ENCODE results near the gene MAST2.
"Not testable (repeated sequence)": the region's sequence is repeated elsewhere in the genome, so short reads cannot be mapped to it uniquely, and the experiment has no call there.

Gene MAST2

DNA sequence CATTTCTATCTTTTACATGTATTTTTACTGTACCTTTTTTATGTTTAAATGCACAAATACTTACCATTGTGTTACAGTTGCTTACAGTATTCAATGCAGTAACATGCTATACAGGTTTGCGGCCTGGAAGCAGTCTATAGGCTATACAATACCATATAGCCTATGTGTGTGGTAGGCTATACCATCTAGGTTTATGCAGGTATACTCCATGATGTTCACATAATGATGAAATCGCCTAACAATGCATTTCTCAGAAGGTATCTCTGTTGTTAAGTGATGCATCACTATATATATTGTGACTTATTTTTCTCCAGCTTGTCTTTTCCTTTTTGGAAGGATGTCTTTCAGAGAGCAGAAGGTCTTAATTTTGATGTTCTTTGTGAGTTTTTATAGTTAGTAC lies 103.5 kb downstream of the MAST2 start:
- DNase-seq: no peak

DNA sequence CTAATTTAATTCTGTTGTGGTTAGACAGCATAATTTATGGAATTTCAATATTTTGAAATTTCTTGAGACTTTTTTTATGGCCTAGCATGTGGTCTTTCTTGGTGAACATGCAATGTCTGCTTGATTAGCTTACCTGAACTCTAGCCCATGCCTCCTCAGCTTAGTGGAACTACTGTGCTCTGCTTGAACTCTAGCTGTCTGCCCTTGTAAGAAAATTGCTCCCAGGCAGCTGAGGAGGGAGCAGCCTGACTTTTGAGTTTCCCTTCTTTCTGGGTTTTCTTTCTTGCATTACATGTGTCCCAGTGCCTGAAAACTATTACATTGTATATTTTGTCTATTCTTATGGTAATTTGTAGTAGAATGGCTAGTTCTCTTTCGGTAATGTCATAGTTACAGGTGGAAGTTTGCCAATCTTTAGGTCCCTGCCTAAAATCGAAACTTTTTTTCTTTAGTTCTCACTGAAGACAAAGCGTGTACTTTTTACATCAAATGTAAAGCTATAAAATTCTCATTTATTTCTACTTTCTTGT lies 105.3 kb downstream of the MAST2 start:
- DNase-seq: no peak

DNA sequence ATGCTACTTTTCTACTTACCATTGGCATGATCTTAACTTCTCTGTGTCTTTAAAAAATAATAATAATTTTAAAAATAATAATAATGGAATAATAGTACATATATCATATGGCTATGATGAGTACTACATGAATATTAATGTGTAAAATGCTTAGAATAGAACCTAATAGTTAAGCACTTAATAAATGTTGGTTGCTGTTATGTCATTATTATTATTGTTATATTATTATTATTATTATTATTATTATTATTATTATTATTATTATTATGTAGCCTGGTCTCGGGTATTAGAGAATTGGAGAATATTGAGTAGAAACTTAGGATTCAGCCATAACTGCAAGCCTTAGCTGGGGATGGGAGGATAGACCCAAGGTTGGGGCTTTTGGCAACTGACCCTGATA lies 108.2 kb downstream of the MAST2 start:
- DNase-seq: no peak

DNA sequence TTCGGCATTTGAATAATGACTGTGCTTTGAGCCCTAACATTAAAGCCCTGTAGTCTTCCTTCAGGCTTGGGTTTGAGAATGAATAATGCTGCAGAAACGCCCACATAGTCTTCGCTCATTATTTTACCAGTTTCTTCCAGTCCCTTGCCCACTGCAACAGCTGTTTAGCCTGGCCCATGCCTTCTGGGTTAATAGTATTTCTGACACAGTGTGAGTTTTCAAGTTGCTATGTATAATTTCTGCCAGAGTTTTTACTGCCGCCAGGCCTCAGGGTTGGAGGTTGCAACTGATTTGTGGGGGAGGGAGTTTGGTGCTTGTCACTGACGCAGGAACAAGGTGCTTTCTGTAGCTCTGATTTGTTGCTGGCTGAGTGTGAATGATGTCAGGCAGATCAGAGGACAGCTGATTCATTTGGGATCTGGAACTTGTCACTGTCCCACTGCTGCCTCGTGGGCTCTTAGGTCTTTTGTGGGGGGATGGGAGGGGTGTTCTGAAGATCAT lies 109.8 kb downstream of the MAST2 start:
- DNase-seq: no peak

DNA sequence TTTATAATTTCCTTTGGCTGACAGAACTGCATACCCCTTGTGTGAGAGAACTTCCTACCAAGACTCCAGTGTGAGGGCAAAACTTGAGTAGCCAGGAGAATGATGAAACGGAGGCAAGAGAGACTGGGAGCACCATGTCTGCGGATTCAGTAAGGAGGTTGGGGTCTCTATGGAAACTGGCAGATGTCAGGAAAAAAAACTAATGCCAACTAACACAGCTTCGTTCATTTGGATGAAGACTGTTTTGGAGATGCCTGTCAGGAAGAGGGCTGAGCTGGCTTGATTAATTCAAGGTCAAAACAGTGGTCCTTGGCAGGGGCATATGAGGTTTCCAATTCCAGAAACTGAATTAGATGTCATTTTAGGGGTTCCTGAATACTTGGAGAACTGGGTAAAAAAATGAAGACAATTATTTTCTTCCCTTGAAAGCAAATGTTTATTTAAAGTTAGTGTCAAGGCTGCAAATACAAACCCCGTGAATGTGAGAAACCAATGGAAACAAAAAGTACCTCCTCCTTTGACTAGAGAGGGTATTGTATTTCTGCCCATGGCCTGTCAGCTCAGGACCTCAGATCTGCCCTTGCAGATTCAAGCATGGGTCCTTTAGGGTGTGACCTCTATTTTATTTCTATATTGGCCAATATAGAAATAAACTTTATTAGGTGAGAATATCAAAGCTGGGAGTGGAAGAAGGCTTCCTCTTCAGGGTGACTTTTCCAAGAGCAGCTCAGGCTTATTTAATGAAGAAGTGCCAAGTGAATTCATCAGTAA lies 110.5 kb downstream of the MAST2 start:
- DNase-seq: no peak

DNA sequence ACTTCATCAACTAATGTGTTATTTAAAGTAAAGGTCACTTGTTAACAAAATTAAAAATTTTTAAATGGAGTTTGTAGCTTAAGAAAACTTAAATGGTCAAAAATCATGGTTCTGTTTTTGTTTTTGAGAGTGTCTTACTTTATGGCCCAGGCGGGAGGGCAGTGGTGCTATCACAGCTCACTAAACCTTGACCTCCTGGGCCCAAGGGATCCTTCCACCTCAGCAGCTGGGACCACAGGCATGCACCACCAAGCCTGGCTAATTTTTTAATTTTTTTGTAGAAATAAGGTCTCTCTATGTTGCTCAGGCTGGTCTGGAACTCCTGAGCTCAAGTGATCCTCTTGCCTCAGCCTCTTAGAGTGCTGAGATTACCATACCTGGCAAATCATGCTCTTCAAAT lies 111.4 kb downstream of the MAST2 start:
- no peak for DNase-seq

DNA sequence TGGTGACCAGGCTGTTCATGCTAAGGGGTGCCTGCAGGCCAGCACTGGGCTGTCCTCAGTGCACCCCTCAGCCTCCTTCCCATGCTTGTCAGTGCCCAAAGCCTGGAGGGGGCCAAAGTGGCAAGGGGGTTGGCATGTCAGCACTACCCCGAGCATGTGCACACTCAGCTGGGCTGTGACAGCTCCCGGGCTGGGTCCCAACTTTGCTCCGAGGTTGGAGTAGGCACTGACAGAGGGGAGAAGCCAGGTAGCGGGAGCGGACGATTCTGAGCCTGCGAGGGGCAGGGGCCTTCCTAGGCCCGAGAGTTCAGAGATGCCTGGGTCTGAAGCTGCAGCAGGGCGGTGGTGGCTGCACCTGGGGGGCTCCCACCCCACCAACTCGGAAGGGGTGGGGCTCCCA lies 119.0 kb downstream of the MAST2 start:
- no peak for DNase-seq

DNA sequence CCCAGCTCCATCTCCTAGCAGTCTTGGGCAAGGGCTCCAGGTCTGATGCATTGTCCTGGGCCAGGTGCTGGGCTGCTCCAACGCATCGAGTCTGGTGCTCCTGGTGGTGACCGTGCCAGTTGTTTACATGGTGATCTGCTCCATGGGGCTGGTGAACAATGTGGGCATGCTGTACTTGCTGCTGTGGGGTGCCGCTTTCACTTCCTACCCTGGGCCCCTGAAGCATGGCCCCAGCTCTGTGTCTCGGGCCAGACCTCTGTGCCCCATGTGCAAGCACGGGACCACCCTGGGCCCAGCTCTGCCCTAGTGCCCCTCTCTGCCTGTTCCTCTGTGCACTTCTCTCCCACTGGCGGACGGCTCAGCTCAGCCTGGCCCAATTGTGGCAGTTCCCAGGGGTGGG lies 119.4 kb downstream of the MAST2 start:
- DNase-seq: no peak

DNA sequence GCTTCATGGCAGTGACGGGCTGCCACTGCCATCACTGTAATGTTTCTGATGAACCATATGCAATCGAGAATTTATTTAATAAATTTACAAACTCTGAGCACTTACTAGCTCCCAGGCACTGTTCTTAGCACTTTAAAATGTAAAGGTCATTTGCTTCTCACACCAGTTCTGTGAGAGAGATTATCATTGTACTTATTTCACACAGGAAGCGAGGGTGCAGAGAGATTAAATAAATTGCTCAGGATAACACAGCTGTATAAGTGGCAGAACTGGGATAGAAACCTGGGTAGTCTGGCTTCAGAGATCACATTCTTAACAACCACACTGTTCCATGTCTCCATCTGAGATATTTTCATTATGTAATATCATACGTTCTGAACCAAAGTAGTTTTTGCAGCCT lies 119.9 kb downstream of the MAST2 start:
- no peak for DNase-seq

DNA sequence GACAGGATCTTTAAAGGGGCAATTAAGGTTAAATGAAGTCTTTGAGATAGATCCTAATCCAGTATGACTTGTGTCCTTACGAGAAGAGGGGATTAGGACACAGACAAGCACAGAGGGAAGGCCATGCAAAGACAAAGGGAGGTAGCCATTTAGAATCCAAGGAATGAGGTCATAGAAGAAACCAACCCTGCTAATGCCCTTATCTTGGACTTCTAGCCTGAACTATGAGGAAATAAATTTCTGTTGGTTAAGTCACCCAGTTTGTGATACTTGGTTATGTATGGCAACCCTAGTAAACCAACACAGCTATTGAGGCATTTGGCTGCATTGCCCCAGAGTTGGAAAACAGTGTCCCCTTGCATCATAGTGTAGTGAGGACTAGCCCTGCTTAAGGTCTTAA lies 121.3 kb downstream of the MAST2 start:
- no peak for DNase-seq

DNA sequence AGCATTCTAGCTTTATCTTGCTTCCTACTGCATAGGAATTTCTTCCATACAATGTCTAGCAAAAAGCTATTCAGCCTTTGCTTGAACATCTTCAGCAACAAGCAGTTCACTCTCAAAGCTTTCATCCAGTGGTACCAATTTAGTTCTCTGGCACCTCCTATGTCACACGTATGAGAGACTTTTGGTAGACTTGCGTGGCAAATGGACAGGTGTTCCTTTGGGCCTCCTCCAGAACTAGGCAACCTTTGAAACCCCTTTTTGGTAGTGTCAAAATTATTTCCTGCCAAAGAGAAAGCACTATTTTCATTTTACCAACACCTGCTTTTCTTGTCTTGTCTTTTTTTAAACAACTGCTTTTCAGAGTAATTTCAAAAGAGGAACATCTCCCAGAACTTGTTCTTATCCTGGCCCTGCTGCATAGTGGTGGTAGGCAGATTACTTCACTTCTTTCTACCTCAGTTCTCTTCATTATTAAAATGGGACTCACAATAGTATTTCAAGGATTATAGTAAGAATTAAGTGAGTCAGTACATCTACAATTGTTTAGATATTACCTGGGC lies 122.4 kb downstream of the MAST2 start:
- DNase-seq: no peak

DNA sequence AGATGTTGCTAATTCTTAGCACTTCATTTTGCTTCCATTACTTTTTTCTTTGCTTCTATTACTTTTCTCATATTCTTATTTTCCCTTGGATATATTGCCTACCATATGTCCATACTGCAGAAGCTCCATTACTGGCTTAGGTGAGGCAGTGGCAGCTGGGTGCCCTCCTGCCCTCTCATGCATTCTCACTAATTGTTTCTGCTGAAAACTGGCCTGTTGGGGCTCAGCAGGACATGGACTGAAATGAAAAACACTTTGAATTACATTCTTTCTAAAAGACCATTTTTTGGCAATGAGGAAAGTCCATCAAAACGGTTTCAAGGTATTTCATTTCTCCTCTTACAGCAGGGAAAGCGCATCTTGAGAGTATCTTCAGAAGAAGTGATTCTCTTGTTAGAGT lies 122.9 kb downstream of the MAST2 start:
- no peak for DNase-seq

DNA sequence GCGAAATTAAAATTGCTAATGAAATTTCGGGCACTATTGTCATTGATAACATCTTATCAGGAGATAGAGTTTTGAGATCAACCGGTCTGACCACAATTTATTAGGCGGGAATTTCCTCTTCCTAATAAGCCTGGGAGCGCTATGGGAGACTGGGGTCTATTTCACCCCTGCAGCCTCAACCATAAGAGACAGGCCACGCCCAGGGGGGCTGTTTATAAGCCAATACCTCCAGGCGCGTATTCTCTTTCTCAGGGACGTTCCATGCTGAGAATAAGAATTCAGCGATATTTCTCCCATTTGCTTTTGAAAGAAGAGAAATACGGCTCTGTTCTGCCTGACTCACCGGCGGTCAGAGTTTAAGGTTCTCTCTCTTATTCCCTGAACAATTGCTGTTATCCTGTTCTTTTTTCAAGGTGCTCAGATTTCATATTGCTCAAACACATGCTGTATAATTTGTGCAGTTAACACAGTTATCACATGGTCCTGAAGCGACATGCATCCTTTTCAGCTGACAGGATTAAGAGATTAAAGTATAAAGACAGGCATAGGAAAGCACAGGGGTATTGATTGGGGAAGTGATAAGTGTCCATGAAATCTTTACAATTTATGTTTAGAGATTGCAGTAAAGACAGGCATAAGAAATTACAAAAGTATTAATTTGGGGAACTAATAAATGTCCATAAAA lies 124.0 kb downstream of the MAST2 start:
- not testable (repeated sequence) for DNase-seq

DNA sequence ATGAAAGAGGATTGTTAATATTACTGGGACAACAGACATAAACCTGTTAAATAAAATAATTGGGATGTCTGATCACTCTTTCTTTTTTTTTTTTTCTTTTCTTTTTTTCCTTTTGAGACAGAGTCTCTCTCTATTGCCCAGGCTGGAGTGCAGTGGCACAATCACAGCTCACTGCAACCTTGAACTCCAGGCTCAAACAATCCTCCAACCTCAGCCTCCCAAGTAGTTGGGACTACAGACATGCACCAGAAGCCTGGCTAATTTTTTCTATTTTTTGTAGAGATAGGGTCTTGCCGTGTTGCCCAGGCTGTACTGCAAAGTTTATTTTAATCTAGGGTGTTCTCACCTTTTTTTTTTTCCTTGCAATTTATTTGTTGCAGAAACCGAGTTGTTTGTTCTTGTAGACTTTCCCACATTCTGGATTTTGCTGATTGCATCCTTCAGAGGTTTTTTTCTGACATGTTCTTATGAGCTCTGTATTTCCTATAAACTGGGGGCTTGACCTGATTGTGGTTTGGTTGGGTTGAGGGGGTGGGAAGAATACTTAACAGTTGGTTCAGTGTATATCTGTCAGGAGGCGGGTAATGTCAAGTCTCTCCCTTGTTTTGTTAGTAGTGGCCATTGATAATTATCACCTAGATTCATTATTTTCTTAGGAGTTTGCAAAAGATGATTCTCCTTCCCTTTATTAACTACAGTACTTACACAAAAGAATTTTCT lies 125.2 kb downstream of the MAST2 start:
- no peak for DNase-seq

DNA sequence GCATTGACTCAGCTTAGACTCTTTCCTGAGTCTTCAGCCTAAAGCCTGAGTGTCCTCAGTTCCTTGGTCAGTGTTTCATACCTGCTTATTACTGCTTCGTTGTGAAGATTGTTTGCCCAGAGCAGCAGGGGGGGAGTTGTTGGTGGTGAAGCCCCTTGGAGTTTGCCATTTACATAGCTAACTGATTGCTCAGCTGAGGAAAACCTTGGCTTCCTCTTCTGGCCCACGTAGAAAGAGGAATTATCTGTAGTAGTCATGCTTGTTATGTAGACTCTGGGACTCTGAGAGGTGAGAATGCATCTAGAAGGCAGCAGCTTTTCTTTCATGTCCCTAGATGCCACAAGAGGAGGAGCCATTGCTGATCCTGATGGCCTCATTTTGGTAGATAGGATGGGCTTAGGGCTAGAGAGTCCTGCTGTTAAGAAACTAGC lies 125.9 kb downstream of the MAST2 start:
- DNase-seq: no peak

DNA sequence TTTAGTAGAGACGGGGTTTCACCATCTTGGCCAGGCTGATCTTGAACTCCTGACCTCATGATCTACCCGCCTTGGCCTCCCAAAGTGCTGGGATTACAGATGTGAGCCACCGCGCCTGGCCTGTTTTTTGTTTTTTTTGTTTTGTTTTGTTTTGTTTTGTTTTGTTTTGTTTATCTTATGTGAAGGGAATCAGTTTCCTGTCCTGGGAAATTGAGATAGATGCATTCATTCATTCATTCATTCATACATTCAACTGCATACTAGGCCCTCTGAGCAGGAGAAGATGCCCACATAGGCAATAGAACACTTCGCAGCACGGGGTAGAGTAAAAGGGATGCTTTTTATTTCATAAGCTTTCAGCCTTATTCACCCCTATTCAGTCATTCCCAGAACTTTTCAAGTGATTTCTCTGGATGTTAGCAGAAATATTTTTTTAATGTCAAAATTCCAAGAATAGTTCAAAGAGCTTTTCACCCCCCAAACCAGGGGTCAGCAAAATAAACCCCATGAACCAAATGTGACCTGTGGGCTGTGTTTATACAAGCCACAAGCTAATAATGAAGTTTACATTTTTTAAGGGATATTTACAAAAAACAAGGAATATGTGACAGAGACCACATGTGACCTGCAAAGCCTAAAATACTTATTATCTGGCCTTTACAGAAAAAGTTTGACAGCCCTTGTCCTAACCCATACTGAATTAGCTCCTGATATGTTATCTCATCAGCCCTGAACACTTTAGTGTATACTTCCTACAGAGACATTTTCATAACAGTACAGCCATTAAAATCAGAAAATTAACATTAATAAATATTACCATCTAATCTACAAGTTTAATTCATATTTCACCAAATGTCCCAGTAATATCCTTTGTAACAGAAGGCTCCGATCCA lies 127.1 kb downstream of the MAST2 start:
- no peak for DNase-seq

DNA sequence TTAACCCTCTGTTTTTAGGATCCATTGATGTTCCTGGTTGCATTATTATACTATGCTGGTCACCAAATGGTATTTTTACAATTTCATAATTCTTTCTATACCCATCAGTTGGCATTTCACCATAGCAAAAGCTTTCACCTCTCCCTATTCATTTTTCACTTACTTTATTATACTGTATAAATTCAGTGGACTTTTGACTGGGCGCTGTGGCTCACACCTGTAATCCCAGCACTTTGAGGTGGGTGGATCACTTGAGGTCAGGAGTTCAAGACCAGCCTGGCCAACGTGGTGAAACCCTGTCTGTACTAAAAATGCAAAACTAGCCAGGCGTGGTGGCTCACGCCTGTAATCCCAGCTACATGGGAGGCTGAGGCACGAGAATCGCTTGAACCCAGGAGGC lies 128.8 kb downstream of the MAST2 start:
- DNase-seq: not testable (repeated sequence)

DNA sequence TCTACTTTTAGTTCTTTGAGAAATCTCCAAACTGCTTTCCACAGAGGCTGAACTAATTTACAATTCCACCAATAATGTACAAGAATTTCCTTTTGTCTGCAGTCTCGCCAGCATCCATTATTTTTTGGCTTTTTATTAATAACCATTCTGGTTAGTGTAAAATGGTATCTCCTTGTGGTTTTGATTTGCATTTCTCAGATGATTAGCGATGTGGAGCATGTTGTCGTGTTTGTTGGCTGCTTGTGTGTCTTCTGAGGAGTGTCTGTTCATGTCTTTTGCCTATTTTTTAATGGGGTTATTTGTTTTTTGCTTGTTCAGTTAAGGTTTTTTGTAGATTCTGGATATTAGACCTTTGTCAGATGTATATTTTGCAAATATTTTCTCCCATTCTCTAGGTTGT lies 131.5 kb downstream of the MAST2 start:
- no peak for DNase-seq

DNA sequence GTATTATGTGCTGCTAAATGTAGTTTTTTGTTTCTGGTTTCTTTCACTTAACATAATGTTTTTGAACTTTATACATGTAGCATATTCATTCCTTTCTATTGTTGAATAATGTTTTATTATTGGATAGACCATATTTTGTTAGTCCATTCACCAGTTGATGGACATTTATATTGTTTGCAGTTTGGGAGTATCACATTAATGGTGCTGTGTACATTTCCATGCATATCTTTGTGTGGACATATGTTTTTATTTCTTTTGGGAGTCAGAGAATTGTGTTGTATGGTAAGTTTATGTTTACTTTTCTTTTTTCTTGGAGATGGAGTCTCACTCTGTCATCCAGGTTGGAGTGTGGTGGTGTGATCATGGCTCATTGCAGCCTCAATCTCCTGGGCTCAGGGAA lies 134.6 kb downstream of the MAST2 start:
- DNase-seq: no peak

DNA sequence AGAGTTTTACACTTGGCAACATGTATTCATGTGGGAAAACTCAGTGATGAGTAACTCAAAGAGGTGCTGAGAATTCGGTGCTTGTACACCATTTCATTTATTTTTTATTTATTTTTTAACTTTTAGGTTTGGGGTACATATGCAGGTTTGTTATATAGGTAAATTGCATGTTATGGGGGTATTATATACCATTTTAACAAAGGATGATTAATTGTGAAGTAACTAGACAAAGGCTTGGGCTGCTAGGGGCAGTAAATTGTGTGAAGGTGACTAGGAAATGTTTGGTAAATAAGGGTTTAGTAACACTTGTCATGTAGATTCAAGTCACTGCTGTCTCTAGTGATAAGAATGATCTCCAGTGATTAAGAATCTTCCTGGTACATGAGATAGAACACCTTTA lies 139.0 kb downstream of the MAST2 start:
- DNase-seq: no peak

DNA sequence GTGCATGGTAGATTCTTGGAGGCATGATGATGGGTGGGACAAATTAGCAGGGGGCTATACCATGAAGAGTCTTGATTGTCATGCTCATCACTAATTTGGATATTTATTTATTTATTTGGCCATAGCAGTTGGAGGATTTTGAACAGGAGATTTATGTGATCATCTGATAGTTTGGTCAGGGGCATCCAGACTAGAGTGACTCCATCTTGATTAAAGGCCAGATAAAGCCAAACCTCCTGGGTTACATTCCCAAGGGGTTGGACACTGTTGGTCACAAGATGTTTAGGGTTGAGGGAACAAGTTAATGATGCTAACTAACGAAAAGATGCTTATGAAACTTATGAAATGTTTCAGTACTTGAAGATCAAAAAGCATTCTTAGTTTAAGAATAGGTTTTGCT lies 139.8 kb downstream of the MAST2 start:
- no peak for DNase-seq

DNA sequence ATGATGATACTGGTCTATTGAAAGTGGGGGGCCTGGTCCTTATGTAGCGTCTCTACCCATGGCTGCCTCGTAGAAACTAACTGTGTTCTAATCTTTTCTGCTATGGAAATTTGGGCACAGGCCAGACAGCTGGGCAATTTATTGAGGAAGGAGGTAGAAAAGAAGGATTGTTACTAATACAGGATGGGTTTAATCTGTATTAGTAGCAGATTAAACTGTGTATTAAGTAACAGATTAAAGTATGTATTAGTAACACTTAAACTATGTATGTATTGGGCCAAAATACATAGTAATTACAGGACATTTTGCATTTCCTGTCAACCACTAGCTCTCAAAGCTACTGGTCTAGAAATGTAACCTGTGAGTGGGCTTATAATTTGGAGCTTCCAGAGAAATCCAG lies 142.0 kb downstream of the MAST2 start:
- no peak for DNase-seq
